Thyroid gland (tissue), 4 donors: ENCODE results near the gene ODAD2. TPM values are rescaled to one million over a fixed set of nuclear protein-coding genes. Genes with fewer than 3 reads are reported as not detected.

Source experiments
- DNase-seq, 2 donors: peaks; one replicate each; pipeline ENCODE4 v3.0.0-alpha.2; 2019
- H3K27ac ChIP-seq, 3 donors: fragments of 200-600 bp; sonication (generic); 1 replicate in 2 of 3; 2 replicates in 1 of 3; pipeline ENCODE4 v1.5.1; 2016 to 2019; ENCODE audit warnings: mild to moderate bottlenecking in 1 of 3, moderate library complexity in 1 of 3
- H3K27me3 ChIP-seq: fragments of 200-600 bp; sonication (generic); one replicate; pipeline ENCODE4 v1.5.1; 2019
- H3K36me3 ChIP-seq, 2 donors: fragments of 200-600 bp; sonication (generic); one replicate each; pipeline ENCODE4 v1.5.1; 2016 to 2019
- H3K4me1 ChIP-seq, 2 donors: fragments of 200-600 bp; sonication (generic); one replicate each; pipeline ENCODE4 v1.5.1; 2017 to 2019
- H3K4me3 ChIP-seq, 3 donors: fragments of 200-600 bp; sonication (generic); replicated peaks in 1 of 3; 1 replicate in 2 of 3; 2 replicates in 1 of 3; pipeline ENCODE4 v1.5.1; 2016; ENCODE audit warnings: mild to moderate bottlenecking in 1 of 3
- H3K9me3 ChIP-seq: fragments of 200-600 bp; sonication (generic); one replicate; pipeline ENCODE4 v1.5.1; 2017
- POLR2A ChIP-seq, 2 donors: fragments of 450-650 bp; IDR thresholded peaks; one replicate each; pipeline ENCODE4 v1.6.1; 2017; ENCODE audit warnings: antibody characterized with exemption in 2 of 2, mild to moderate bottlenecking in 2 of 2, moderate library complexity in 1 of 2
- WGBS, 2 donors: methylation state at CpG; one replicate each; pipeline ENCODE4 v1.1.5; 2017; 5-methylcytosine and 5-hydroxymethylcytosine counted together
- intact Hi-C: fragments of 100-400 bp; cut with DNase I; formaldehyde crosslinking; loops from one replicate; pipeline ENCODE4 v1.15.1; 2023
- total RNA-seq, 4 donors: library from RNA; depleted of rRNA; stranded (reverse); fragments of >200 nt; gene quantifications; one replicate each; pipeline ENCODE4 v1.2.3, GENCODE V29; 2016
- TF ChIP-seq, protein P1 (sequence below), 6 experiments: fragments of 200-600 bp in 3 of 6; fragments of 450-650 bp in 3 of 6; sonication (generic) in 3 of 6; IDR thresholded peaks; one replicate each; pipeline ENCODE4 v1.5.1; 2016 to 2019; ENCODE audit warnings: antibody characterized with exemption in 6 of 6, mild to moderate bottlenecking in 2 of 6, inconsistent platforms in 1 of 6, moderate library complexity in 1 of 6

The ODAD2 gene, protein sequence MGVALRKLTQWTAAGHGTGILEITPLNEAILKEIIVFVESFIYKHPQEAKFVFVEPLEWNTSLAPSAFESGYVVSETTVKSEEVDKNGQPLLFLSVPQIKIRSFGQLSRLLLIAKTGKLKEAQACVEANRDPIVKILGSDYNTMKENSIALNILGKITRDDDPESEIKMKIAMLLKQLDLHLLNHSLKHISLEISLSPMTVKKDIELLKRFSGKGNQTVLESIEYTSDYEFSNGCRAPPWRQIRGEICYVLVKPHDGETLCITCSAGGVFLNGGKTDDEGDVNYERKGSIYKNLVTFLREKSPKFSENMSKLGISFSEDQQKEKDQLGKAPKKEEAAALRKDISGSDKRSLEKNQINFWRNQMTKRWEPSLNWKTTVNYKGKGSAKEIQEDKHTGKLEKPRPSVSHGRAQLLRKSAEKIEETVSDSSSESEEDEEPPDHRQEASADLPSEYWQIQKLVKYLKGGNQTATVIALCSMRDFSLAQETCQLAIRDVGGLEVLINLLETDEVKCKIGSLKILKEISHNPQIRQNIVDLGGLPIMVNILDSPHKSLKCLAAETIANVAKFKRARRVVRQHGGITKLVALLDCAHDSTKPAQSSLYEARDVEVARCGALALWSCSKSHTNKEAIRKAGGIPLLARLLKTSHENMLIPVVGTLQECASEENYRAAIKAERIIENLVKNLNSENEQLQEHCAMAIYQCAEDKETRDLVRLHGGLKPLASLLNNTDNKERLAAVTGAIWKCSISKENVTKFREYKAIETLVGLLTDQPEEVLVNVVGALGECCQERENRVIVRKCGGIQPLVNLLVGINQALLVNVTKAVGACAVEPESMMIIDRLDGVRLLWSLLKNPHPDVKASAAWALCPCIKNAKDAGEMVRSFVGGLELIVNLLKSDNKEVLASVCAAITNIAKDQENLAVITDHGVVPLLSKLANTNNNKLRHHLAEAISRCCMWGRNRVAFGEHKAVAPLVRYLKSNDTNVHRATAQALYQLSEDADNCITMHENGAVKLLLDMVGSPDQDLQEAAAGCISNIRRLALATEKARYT
- under 1 TPM in 2 of 4 donors, not detected in 2; 0.11 to 0.50 TPM for total RNA-seq

- no peak within 1 kb of the TSS for H3K27ac ChIP-seq
Measured at GRCh38 chr10:27998954-27999275, at the start of gene ODAD2. Gene ODAD2 (minus strand): TSS chr10:27999079. CDS start chr10:27995142, 3,937 bp downstream.

DNA sequence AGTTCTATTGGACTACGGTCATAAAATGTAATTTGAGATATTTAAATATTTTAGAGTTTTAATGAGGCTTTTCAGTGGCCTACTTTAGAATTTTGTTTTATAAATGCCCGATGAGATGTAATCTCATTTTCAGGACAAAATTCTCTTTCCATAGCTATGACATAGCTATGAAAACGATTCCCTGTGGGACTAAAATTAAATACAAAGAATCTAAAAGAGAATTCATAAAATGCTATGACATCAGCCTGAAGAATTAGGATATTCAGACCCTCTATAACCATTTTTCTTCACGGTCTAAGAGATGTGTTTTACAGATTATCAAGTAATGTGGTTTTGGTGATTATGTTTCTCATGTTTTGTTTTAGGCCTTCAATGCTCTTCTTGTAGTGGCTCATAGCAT is 48.2 kb upstream of the ODAD2 start:
- Histone ChIP-seq H3K9me3 (no peaks in the 10 kb centered on the region), H3K36me3 (no peaks in the 10 kb centered on the region), H3K27ac (no peak overlapping the region), H3K4me3 (no peak overlapping the region), H3K27me3 (no peaks in the 10 kb centered on the region), H3K4me1 (no peaks in the 10 kb centered on the region)
- no peak for TF ChIP-seq POLR2A (IDR thresholded peaks at IDR 0.05)
- TF ChIP-seq, protein P1, sequence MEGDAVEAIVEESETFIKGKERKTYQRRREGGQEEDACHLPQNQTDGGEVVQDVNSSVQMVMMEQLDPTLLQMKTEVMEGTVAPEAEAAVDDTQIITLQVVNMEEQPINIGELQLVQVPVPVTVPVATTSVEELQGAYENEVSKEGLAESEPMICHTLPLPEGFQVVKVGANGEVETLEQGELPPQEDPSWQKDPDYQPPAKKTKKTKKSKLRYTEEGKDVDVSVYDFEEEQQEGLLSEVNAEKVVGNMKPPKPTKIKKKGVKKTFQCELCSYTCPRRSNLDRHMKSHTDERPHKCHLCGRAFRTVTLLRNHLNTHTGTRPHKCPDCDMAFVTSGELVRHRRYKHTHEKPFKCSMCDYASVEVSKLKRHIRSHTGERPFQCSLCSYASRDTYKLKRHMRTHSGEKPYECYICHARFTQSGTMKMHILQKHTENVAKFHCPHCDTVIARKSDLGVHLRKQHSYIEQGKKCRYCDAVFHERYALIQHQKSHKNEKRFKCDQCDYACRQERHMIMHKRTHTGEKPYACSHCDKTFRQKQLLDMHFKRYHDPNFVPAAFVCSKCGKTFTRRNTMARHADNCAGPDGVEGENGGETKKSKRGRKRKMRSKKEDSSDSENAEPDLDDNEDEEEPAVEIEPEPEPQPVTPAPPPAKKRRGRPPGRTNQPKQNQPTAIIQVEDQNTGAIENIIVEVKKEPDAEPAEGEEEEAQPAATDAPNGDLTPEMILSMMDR (IDR thresholded peaks at IDR 0.05): no peak
- no peak for DNase-seq
- WGBS, 2 donors: 84 to 89% methylated on average over 4 of the region's 4 CpGs
- intact Hi-C loops: no loop called here

More at GRCh38 chr10:27998954-27999275, at the start of gene ODAD2:
- DNase-seq: no peak
- WGBS, 2 donors: 2 to 13% methylated on average over 12 to 30 of the region's 30 CpGs
- Histone ChIP-seq H3K36me3 (no peaks in the 10 kb centered on the region), H3K9me3 (no peaks in the 10 kb centered on the region), H3K4me1 (peaks cover 0 to 5% of the 10 kb centered on the region in 2 donors), H3K27me3 (no peaks in the 10 kb centered on the region), H3K4me3 (peak within 1 kb of the TSS; percentile 14 to 50 (median 31))
- intact Hi-C loops: no loop called here
- TF ChIP-seq POLR2A (IDR thresholded peaks at IDR 0.05): no peak
- TF ChIP-seq, protein P1 (IDR thresholded peaks at IDR 0.05): no peak

DNA sequence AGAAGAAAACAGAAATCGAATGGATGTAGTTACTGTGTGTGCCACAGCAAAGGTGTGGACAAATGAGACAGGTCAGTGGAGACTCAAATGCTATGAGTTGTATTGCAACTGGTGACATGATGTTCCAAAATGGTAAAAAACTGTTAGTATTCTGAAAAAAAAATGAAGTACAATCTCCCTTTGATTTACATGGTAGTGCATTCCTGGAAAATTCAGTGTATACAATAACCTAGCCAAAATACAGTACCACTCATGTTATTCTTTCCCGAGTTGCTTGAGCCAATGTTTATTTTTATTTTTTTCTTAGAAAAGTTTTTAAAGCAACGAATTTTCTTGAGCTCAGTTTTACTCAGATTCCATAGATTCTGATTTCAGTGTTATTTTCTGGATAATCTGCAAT is 47.7 kb upstream of the ODAD2 start:
- Histone ChIP-seq H3K4me3 (no peak overlapping the region), H3K27ac (no peak overlapping the region), H3K9me3 (no peaks in the 10 kb centered on the region), H3K4me1 (no peaks in the 10 kb centered on the region), H3K27me3 (no peaks in the 10 kb centered on the region), H3K36me3 (no peaks in the 10 kb centered on the region)
- TF ChIP-seq, protein P1 (IDR thresholded peaks at IDR 0.05): no peak
- TF ChIP-seq POLR2A (IDR thresholded peaks at IDR 0.05): no peak
- WGBS, 2 donors: 54 to 68% methylated on average over 3 of the region's 3 CpGs
- intact Hi-C loops: no loop called here
- DNase-seq: no peak

- TF ChIP-seq, protein P1 (IDR thresholded peaks at IDR 0.05): no peak
- H3K36me3 ChIP-seq: no peaks in the 10 kb centered on the region
- H3K4me1 ChIP-seq: no peaks in the 10 kb centered on the region
- no peaks in the 10 kb centered on the region for H3K27me3 ChIP-seq
- no peak overlapping the region for H3K4me3 ChIP-seq
- no peaks in the 10 kb centered on the region for H3K9me3 ChIP-seq
- 78 to 84% methylated on average over 1 of the region's 1 CpG for WGBS, 2 donors
- intact Hi-C loops: no loop called here
- H3K27ac ChIP-seq: no peak overlapping the region
- DNase-seq: no peak
Measured at GRCh38 chr10:28043941-28044340, 45.1 kb upstream of the ODAD2 start.
